ENCODE results near the gene ASIC1. TPM values are rescaled to one million over a fixed set of nuclear protein-coding genes. Genes with fewer than 3 reads are reported as not detected.

ASIC1 gene
- total and polyA plus RNA-seq, 2 of the 13 experiments (the other 11 are each of a cell fraction or from before 2014, with no cell fraction given): 0.44 to 1.5 TPM

GRCh38 chr12:50070314-50071060, 13.1 kb downstream of the ASIC1 start:
- H3K4me1 ChIP-seq (ENCODE audit: insufficient read depth, low read length): peaks cover 25% of the 10 kb centered on the region
- DNase-seq (ENCODE audit: low spot score) (peak; percentile 53), ATAC-seq (peak; percentile 29), FAIRE-seq (peak; percentile 90)
- no TSS peak for BruUV-seq (replicated peaks)
- no peaks in the 10 kb centered on the region for H4K20me1 ChIP-seq (ENCODE audit: insufficient read depth, low read length)
- H3K36me3 ChIP-seq (replicated peaks in 1 of 2; ENCODE audit: control insufficient read depth in 1 of 2, insufficient read depth in 2 of 2, low read length in 2 of 2): no peaks in the 10 kb centered on the region
- in situ Hi-C loops (cut with HindIII; ENCODE audit: extremely low pct_ligation_motif_present, low pct_unique_long_range_greater_than_20kb) (loop anchor here (5.0 kb wide), 1 partner anchor 107 kb away; no protein-coding TSS in a partner anchor), intact Hi-C loops (cut with micrococcal nuclease; ENCODE audit: unreplicated experiment) (loop anchor here (1.0 kb wide), 2 partner anchors 31 to 103 kb away; no protein-coding TSS in a partner anchor)
- H3K9me3 ChIP-seq (ENCODE audit: low read length): no peaks in the 10 kb centered on the region
- WGBS (ENCODE audit: low lambda C conversion rate): 53% methylated on average over 7 of the region's 9 CpGs
- no peak overlapping the region for H3K9ac ChIP-seq (ENCODE audit: insufficient read depth, low read depth, low read length)
- no peak overlapping the region for H3K27ac ChIP-seq (ENCODE audit: extremely low read length, insufficient read depth, low read length)
- no peaks in the 10 kb centered on the region for H3K79me2 ChIP-seq (ENCODE audit: insufficient read depth, low read length)
- POLR2A ChIA-PET: interaction anchor here (0.9 to 1.6 kb wide), 4 partner anchors 12 to 97 kb away, joined by 3 to 5 read pairs (median 4); partner anchors contain the start of genes CERS5 and COX14
- H3K27me3 ChIP-seq (ENCODE audit: control insufficient read depth in 1 of 2, insufficient read depth in 2 of 2, low read length in 2 of 2): peaks cover 1 to 7% of the 10 kb centered on the region in 2 experiments; a peak in 4 of 5 replicates
- H3K4me3 ChIP-seq (replicated peaks in 1 of 3; ENCODE audit: insufficient read depth in 1 of 3, low read depth in 2 of 3, low read length in 3 of 3): no peak overlapping the region
- H2AFZ ChIP-seq (ENCODE audit: low read length): no peak overlapping the region
- H3K4me2 ChIP-seq (ENCODE audit: low read depth, low read length): peak overlapping the region; percentile 57
- CTCF ChIA-PET (ENCODE audit: low intra/inter-chr PET ratio, low total read pairs): interaction anchor here (1.1 to 3.6 kb wide), 4 partner anchors 31 to 203 kb away, joined by 3 to 43 read pairs (median 11); no protein-coding TSS in a partner anchor
- TF ChIP-seq HOMEZ (CRISPR knock-in tag; IDR thresholded peaks at IDR 0.05; ENCODE audit: low read depth) (peak; percentile 13; the same call in 1 of the 2 replicates), CTCF (CRISPR knock-in tag; IDR thresholded peaks at IDR 0.05) (peak; percentile 94), RAD21 (CRISPR knock-in tag; IDR thresholded peaks at IDR 0.05) (peak; percentile 76), ZNF646 (CRISPR knock-in tag; IDR thresholded peaks at IDR 0.05) (0 out of 2 replicates have a peak, but pooled peaks have one; percentile 39), SP4 (CRISPR knock-in tag; IDR thresholded peaks at IDR 0.05) (0 out of 2 replicates have a peak, but pooled peaks have one; percentile 23)

All from HepG2 (cell line).